Hypothalamus (tissue), 51 donors: Measurements from ENCODE around the gene GZF1.
A peak's percentile ranks its signal among the peaks of the same experiment; 100 is the strongest.

Experiments
- DNase-seq, 51 donors: peaks; one replicate each; lab custom pipeline; 2025; lab: John Stamatoyannopoulos, UW

Gene GZF1

DNA sequence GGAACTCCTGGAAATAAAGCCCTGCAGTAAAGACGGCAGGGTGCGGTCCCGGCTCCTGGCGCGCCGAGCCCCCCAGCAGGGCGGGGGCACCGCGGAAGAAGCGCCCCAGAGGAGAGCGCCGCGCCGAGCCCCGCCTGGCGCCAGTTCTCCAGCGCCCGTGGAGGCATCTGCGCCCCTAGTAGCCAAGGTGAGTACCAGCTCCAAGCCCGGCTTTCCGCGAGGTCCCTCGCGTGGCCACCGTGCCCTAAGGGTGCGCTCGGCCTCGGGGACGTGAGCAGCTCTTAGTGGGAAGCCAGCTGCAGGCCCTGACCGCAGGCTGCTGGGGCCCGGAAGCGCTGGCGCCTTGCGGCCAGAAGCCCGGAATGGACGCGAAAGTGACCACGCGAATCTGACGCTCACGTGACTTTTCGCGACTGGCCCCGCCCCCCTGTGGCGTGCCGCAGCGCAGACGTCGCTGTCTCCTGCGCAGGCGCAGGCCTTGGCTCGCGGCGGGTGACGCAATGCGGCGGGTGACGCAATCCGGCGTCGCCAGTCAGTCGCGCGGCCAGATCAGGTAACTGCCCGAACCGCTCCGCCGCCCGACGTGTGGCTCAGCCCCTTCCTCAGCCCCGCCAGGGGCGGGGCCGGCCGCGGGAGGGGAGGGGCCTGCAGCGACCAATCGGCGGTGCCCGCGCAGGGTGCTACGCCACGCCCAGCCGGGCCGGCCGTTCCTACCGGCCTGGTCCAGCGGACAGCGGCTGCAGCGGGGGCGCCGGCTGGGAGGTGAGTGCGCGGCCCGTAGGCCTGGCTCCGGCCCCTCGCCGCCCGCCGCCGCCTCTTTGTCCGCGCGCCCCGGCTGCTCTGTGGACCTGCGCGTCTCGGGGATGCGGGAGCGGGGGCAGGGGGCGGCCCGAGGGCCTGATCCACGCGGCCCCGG, at the start of gene GZF1:
Gene GZF1, plus strand, starts transcription at position 707 of the 916 bp plus-strand sequence. CDS start 2,202 bp downstream, outside the sequence.
- peak; percentile 73 to 99 (median 97) for DNase-seq

DNA sequence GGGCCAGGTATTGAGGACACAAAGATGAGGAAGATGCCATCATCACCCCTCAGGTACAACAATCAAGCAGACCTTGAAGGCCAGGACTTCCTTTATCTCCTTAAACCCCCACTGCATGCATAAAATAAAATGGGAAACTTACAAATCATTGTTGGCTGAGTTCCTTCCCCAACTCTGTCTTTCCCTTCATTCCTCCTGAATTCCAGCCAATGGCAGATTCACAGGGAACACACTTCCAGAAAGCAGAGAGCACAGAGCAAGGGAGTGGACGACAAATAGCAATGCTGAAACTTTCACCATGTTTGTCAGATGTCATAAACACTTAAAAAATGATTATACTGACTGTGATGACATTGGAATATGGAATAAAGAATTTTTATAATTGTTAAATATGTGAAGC, 48.7 kb upstream of the GZF1 start:
- no peak for DNase-seq

DNA sequence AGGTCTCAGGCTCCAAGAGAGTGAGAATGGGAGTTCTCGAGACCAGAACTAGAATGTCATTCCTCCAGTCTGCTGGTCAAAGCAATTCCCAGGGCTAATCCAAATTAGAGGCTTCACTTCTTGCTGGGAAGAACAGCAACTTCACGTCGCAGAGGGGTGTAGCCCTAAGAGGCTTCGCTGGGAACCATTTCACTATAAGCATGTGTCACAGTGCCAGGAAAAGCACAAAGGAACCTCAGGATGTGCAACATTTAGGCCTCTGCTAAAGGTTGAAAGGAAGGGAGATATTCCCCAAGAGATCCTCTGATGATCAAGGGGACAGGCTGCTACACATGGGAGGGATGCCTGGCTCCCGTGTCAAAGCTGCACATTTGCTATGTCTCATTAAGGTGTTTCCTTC, 47.3 kb upstream of the GZF1 start:
- no peak for DNase-seq

DNA sequence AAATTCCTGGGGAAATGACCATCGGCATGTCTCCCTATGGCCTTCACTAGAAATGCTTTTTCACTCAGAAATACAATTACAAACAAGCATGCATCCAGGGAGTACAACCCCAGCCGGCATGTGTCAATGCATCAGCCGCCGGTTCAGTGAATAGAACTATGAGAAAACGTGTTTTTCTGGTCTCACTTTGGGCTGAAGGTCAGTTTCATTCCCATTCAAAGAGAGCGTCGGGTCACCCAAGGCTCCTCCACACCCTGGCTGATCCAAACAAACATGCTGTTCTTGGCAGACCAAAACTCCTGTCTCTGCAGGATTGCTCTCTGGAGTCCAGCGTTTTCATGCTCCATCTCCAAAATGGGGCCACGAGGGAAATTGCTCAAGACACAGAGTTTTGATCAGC, 46.9 kb upstream of the GZF1 start:
- no peak for DNase-seq

DNA sequence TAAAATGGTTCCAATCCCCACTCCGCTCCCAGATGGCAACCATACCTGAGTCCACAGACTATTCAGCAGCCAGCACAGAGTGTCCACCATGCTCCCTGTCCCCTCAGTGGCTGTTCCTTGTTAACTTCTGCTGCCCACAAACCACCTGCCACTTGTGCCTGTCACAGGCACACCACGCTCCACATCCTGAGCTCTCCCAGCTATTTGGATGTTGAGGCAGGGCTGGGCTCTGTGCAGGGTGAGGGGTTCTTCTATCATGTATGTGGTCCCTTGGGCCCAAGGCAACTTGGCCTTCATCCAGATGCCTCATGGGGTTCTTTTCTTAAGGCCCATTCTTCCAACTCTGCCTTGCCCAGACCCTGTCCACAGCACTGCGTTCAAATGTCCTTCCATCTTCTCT, 45.4 kb upstream of the GZF1 start:
- DNase-seq = no peak

DNA sequence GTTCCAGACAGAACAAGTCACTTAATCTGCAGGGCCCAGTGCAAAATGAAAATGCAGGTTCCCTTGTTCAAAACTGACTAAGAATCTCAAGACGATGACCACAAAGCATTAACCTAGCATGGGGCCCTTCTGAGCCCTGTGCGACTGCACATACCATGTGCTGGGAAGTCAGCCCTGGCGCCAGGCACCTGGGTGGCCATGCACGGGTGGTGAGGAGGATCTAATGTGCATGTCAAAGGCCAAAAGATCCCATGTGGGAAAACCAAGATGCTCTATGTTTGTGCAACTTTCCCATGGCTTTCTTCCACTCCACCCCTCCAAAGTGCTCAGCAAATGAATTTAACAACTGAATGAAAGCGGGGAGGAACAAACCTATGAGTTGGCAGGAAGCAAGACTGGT, 44.9 kb upstream of the GZF1 start:
- no peak for DNase-seq

DNA sequence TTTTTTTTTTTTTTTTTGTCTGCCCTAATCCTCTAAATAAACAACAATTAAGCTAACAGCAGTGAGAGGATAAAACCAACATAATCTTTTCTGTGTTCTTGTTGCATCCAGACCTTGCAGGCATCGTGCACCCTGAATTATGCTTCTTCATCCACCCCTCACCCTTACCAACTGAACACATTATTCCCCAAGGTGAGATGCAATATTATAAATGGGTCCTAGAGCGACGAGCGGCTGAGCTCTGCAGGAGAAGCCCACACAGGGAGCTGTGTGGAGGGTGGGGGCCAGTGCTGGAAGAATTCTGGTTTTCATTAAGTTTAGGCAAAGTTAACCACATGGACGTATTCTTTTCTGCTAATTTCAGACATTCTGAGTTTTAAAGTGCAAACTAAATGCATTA, 43.6 kb upstream of the GZF1 start:
- DNase-seq = no peak

DNA sequence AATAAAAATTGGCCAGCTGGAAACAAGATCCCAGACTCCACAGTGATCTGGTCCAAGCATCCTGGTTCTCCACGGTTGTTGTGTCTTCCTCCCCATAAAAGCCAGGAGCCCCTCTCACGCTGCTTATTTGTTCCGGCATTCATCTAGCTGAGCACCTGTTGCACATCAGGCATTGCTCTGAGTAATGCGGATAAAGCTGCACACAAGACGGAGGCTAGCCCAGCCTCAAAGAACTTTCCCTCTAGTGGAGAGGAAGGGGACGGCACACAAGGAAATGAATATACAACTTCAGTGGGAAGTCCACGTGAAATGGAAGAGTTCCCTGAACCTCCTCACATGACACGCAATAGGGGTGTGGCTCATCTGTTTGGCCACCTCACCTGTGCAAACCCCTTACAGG, 41.7 kb upstream of the GZF1 start:
- no peak for DNase-seq

DNA sequence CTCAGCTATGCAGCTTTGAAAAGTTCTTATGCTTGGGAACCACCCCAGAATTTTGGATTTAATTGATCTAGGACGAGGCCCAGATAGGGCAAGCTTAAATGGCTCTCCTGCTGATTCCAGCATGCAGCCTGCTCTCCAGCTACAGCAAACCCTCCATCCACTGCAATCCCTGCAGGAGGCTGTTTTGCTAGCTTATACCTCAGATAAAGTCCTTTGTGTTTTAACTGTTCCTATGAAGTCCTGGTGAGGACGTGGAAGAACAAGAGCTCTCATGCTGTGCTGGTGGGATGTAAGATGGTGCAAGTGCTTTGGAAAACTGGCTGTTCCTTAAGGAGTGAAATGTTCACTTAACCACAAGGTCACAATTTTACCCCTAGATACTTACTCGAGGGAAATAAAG, 36.9 kb upstream of the GZF1 start:
- no peak for DNase-seq

DNA sequence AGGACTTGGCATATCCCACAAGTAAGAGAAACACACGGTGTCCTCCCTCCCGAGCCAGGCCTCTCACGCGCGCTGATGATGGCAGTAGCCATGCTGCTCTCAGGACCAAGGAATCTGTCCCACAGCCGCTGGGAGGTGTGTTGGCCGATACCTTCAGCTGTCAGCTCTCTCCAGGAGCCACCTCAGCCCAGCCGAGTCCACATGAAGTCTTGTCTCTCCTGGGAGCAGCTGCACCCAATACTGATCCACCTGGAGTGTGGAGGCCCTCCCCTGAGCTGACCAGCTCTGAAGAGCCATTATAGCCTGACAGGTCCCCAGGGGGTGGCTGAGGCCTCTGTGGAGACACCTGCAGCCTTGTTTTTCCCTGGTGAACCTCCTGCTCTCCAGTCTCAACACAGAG, 35.2 kb upstream of the GZF1 start:
- no peak for DNase-seq

DNA sequence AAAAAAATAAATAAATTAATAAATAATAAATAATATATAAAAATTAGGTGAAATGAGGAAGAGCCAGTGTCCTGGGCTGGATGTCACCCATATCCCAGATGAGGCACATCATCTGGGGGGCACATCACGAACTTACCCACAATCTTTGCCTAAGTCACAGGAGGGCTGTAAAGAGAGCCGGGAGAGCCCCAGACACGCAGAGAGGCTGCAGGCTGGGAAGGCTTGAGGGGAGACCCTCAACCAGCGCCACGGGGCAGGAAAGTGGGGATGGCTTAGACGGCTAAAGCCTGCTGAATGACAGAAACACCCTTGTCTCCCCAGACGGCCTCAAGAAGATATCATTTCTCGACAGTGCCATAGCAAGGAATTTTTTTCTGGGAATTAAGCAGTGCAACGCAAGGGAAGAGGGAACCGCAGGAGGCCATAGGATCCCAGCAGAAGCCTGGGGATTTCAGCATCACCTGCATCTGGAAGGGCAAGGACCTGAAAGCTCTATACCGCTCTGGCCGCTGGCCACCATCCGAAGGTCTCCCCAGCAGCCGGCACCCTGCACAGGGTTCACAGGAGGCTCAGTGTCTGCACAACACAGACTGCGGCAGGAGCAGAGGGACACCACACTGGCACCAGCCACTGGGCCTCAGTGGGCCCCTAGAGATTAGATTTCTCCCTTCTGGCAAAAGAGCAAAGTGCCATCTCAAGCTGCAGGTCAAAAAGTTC, 34.2 kb upstream of the GZF1 start:
- DNase-seq = no peak

DNA sequence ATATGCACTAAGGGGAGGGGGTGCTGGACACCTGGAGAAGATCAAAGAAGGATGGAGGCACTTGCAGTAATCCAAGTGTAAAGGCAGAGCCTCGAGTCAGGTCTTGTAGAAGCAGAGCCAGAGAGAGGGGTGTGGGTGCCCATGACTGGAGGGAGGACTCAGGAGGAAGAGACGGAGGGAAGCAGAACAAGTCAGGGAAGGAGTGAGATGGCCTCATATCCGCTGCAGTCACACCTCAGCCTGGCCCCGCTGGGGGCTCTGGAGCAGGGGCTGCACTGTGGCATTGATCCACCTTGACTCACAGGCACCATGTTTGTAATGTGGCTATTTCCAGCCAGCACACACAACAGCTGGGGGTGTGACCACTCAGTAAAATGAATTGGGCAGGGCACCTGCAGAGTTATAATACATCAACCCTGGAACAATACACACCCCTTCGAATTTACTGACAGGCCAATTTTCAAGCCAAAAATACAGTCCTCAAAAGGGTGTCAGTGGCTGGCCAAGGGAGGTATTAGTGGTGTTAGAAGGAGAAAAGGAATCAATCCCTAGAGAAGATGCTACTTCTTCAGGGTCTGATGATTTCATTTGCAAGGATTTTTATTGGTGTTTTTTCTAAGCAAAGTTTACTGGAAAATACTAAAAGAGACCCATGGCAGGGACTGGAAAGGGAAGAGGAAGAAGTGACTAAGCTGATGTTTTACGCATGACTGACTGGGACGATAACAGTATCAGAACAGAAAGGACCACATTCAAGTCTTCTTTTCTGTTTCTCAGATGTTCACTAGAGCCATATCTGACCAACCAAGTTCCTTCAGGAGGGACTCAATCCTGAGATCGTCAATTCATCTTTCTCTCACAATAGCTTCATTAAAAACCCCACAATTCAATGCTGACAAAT, 30.3 kb upstream of the GZF1 start:
- no peak for DNase-seq

DNA sequence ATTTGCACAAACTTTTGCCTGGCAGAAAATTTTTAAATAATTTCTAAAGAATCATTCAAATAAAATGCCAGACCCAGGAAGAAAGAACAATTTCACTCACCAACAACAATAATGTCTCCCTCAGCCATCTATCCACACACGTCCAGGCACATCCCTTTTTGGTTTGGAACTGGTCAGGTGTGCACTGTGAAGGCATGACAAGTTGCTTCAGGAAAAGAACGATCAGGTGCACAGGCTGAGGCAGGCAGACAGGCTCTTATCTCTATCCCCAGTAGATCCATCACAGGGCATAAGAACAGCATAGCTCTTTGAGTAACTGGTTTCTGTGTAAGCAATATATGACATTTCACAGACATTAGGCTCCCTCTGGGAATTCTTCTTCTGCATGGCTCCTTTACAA, 29.5 kb upstream of the GZF1 start:
- no peak for DNase-seq

DNA sequence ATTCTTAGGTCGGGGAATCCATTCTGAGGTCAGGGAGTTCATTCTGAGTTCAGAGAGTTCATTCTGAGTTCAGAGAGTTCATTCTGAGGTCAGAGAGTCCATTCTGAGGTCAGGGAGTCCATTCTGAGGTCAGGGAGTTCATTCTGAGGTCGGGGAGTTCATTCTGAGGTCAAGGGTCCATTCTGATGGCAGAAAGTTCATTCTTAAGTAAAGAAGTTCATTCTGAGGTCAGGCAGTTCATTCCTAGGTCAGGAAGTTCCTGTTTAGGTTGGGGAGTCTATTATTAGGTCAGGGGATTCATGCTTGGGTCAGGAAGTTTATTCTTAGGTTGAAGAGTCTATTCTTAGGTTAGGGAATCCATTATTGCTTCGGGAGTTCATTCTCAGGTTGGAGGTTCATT, 27.9 kb upstream of the GZF1 start:
- no peak for DNase-seq

DNA sequence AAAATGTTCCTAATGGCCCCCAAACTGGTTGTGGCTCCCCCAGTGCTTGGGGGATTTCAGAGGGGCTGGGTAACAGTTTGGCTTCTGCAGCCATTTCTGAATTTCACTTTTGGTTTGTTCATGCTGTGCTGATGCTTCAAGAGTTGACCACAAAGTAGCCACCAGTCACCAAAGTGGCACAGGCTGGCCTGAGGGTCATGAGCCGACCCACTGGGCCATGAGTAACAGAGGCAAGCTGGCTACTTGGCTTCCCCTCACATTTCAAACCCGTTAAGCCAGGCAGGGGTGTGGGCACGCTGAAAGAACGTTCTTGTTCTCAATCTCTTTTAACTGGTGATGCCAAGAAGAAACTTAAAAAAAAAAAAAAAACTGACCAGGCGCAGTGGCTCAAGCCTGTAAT, 26.5 kb upstream of the GZF1 start:
- no peak for DNase-seq

DNA sequence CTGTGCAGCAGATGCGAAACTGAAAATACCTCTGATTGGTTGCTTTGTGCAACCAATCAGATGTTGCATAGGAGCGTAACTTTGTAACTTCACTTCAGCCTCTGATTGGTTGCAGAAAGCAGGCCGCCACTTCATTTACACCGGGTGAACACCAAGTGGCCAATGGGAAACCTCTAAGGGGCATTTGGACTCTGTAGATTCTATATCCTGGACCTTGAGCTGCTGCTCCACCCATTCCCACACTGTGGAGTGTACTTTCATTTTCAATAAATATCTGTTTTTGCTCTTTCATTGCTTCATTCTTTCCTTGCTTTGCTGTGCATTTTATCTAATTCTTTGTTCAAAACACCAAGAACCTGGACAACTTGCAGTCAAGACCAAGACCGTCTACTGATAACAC, 25.5 kb upstream of the GZF1 start:
- DNase-seq = no peak

DNA sequence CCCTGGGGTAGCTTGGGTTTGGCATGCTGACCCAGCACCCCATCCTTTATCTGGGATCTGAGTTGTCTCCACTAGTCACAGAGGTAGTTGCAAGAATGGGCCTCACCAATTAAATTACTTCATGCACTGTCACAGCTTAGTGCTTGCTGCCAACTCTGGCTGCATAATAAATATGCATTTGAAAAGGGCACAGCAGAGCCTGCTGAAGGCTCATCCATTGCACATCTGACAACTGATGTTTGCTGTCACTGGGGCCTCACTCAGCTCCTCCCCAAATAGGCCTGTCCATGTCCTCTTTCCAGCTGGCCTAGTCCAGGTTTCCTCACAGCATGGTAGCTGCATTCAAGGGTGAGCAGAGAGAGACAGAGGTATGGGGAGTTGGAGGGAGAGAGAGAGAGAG, 24.7 kb upstream of the GZF1 start:
- DNase-seq = no peak

DNA sequence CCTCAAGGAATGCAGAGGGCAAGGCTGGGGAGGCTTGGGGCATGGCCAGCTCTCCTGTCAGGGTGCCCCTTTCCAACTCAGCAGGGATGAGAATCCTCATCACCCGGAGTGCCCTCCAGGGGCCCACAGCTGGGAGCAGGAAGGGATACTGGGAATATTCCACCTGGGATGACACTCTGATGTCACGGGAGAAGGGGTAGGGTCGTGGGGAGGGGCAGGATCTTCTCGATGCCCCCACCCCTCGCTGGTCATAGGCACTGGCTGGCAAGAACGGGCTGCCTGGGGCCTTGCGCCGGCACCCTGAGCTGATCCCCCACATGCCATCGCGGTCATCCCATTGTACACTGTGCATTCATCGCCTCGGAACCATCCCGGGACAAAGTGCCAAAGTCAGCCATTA, 22.0 kb upstream of the GZF1 start:
- no peak for DNase-seq

DNA sequence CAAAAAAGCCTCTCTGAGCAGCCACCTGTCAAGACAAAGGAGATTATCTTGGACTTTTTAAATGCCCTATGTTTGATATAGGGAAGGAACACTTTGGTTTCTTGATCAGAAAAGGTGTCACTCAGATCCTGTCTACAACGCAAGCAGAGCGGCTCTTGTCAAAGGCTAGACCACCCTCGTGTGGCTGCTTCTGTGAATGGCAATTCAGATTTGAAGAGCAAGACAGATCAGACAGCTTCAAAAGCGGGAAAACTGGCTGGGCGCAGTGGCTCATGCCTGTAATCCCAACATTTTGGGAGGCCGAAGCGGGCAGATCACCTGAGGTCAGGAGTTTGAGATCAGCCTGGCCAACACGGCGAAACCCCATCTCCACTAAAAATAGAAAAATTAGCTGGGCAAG, 21.5 kb upstream of the GZF1 start:
- DNase-seq = peak in 41 of 51 donors; percentile 4 to 79 (median 36)

DNA sequence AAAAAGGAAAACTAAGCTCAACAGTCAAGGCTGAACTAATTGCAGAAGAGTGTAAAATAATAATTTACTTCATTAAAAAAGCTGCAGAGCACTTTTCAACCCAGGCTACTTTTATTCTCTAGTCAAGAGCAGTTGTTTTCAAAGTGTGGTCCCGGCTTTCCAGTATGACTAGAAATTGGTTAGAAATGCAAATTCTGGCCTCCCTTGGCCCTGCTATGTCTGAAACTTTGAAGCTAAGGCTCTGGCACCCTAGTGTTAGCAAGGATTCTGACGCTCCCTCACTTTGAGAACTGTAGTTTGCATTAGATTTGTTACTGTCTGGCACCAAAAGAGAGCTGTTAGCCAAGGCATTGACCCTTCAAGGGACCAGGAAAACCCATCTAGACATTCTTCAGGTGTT, 20.9 kb upstream of the GZF1 start:
- no peak for DNase-seq

DNA sequence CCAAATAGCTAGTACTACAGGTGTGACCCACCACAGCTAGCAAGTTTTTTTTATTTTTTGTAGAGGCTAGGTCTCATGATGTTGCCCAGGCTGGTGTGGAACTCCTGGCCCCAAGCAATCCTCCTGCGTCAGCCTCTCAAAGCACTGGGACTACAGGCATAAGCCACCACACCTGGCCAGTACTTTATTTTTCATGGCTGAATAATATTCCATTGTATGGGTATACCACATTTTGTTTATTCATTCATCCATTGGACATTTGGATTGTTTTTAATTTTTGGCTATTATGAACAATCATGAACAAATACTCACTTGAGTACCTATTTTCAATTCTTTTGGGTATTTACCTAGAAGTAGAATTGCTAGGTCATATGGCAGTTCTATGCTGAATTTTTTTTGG, 18.4 kb upstream of the GZF1 start:
- no peak for DNase-seq
